ENCODE results near the gene HTRA1. TPM values are rescaled to one million over a fixed set of nuclear protein-coding genes. Genes with fewer than 3 reads are reported as not detected.

The HTRA1 gene
- total RNA-seq, 1 experiment from 2014 or later = 0.39 TPM

GRCh38 chr10:122448600-122448999 is 12.8 kb upstream of the HTRA1 start:
- no peaks in the 10 kb centered on the region for H3K79me2 ChIP-seq (ENCODE audit: insufficient read depth, low read length)
- no peak overlapping the region for H3K4me2 ChIP-seq (ENCODE audit: low read length)
- CTCF ChIA-PET = no interaction called here
- H3K9ac ChIP-seq (ENCODE audit: low read length) = no peak overlapping the region
- intact Hi-C loops (cut with micrococcal nuclease) = no loop called here
- H3K27ac ChIP-seq (ENCODE audit: low read depth, low read length) = no peak overlapping the region
- H3K27me3 ChIP-seq (ENCODE audit: insufficient read depth, low read length) = no peaks in the 10 kb centered on the region
- POLR2A ChIA-PET = no interaction called here
- DNase-seq (ENCODE audit: low read depth, low spot score) = no peak
- ATAC-seq = no peak
- no peaks in the 10 kb centered on the region for H3K9me3 ChIP-seq (ENCODE audit: control insufficient read depth in 1 of 2, insufficient read depth in 1 of 2, low read depth in 1 of 2, low read length in 2 of 2)
- no TSS peak for BruUV-seq (replicated peaks)
- H3K4me1 ChIP-seq (ENCODE audit: control insufficient read depth in 1 of 2, insufficient read depth in 2 of 2, low read length in 2 of 2) = peaks cover 7 to 8% of the 10 kb centered on the region in 2 experiments; a peak in 3 of 4 replicates
- RAD21 ChIA-PET (ENCODE audit: low non-redundant PET in 1 of 2, low total read pairs in 2 of 2, uncharacterized antibody in 2 of 2, unreplicated experiment in 2 of 2) = interaction anchor here in 1 of 2 experiments (0.6 kb wide), 1 partner anchor 14 kb away, joined by 3 read pairs; no protein-coding TSS in a partner anchor
- no peaks in the 10 kb centered on the region for H3K36me3 ChIP-seq (ENCODE audit: control insufficient read depth in 1 of 2, insufficient read depth in 2 of 2, low read length in 2 of 2)
- TF ChIP-seq FOSL1 (IDR thresholded peaks at IDR 0.05; ENCODE audit: low read depth) = no peak
- TF ChIP-seq MAX (IDR thresholded peaks at IDR 0.05) = no peak
- TF ChIP-seq POLR2A (IDR thresholded peaks at IDR 0.05; ENCODE audit: borderline replicate concordance, extremely low read depth, insufficient read depth, insufficient read length) = no peak
- no peak for TF ChIP-seq SRF (IDR thresholded peaks at IDR 0.05; ENCODE audit: low read depth)
- no peak for TF ChIP-seq RAD21 (IDR thresholded peaks at IDR 0.05; ENCODE audit: low read depth)
- no peak for TF ChIP-seq CTCF (IDR thresholded peaks at IDR 0.05 in 2 of 3, conservative IDR thresholded peaks at IDR 0.05 in 1 of 3; ENCODE audit: borderline replicate concordance in 1 of 3, insufficient read depth in 1 of 3, low read depth in 2 of 3, low read length in 2 of 3)
- no peak for TF ChIP-seq REST (IDR thresholded peaks at IDR 0.05; ENCODE audit: low read depth)
- no peak for TF ChIP-seq EZH2phosphoT487 (IDR thresholded peaks at IDR 0.05; ENCODE audit: borderline replicate concordance)
- TF ChIP-seq ATF3 (IDR thresholded peaks at IDR 0.05) = no peak
- TF ChIP-seq CEBPB (IDR thresholded peaks at IDR 0.05; ENCODE audit: low read depth) = no peak
- TF ChIP-seq POLR2AphosphoS5 (IDR thresholded peaks at IDR 0.05; ENCODE audit: low read depth, low read length) = no peak
- no peak for TF ChIP-seq ZBTB33 (IDR thresholded peaks at IDR 0.05; ENCODE audit: extremely low read depth, insufficient replicate concordance, low read length)
- no peak for TF ChIP-seq SIN3A (IDR thresholded peaks at IDR 0.05; ENCODE audit: low read depth)
- no peak for TF ChIP-seq ELF1 (IDR thresholded peaks at IDR 0.05; ENCODE audit: borderline replicate concordance, low read depth)
- TF ChIP-seq ZFX (IDR thresholded peaks at IDR 0.05) = no peak
- no peak for TF ChIP-seq EZH2 (IDR thresholded peaks at IDR 0.05)
- no peaks in the 10 kb centered on the region for H4K20me1 ChIP-seq (ENCODE audit: insufficient read depth)
- no peak overlapping the region for H2AFZ ChIP-seq (ENCODE audit: low read depth, low read length, poor library complexity, severe bottlenecking)
- no peaks in the 10 kb centered on the region for H3K9me2 ChIP-seq (ENCODE audit: insufficient read depth)
- no peak overlapping the region for H3K4me3 ChIP-seq (replicated peaks in 1 of 2; ENCODE audit: low read depth in 1 of 2, low read length in 2 of 2)
